ENCODE results near the gene NUP93.

DNA sequence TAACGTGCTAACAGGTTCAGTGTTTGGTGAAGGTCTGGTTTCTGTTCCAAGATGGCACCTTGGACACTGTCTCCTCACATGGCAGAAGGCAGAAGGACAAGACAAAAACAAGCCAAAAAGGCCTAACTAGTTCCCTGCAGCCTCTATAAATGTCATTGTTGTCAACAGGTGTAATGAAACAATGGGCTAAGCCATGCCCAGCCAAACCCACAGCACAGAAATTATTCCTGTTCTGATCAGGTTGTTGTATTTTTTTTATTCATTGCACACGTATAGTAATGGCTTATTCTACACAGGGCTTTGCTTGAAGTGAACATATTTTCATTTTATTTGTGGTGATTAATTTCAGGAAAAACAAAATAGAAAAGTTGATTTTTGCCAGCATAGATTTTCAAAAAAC lies 16.1 kb upstream of the NUP93 start:
- TF ChIP-seq SIN3B (IDR thresholded peaks at IDR 0.05; ENCODE audit: low read depth) (no peak), YY1 (IDR thresholded peaks at IDR 0.05; ENCODE audit: borderline replicate concordance in 1 of 3, control insufficient read depth in 1 of 3, extremely low read depth in 1 of 3, insufficient read depth in 3 of 3, insufficient read length in 1 of 3, insufficient replicate concordance in 2 of 3, low read depth in 1 of 3, low read length in 2 of 3) (no peak), CTCF (IDR thresholded peaks at IDR 0.05 in 2 of 3, conservative IDR thresholded peaks at IDR 0.05 in 1 of 3; ENCODE audit: insufficient read depth in 2 of 3, low read depth in 1 of 3, low read length in 3 of 3) (no peak), HDAC2 (IDR thresholded peaks at IDR 0.05) (no peak)

Data from K562 (cell line).